D721Med (cell line): ENCODE results near the gene HOXB9.

ENCODE experiments used
- DNase-seq: peaks from one replicate; pipeline ENCODE4 v3.0.0; 2011; ENCODE audit warnings: low spot score; ENCODE audit not compliant: insufficient read length
- FAIRE-seq: peaks from 2 replicates; lab custom pipeline; 2011; peaks lifted over from hg19 to GRCh38; lab: Jason Lieb, UNC
- CTCF ChIP-seq: IDR thresholded peaks from 2 replicates; pipeline ENCODE4 v1.5.1; 2012; ENCODE audit warnings: mild to moderate bottlenecking, control low read depth; ENCODE audit not compliant: insufficient read depth; ENCODE audit errors: missing control alignments

The HOXB9 gene

GRCh38 chr17:48626245-48627117 lies at the start of gene HOXB9:
HOXB9 (minus strand) TSS chr17:48626358; CDS start chr17:48626269, 89 bp downstream.
- FAIRE-seq (no peak), DNase-seq (no peak)
- TF ChIP-seq CTCF = no peak

- no peak for TF ChIP-seq CTCF
- DNase-seq (no peak), FAIRE-seq (no peak)
Observed at GRCh38 chr17:48672340-48672739, 46.2 kb upstream of the HOXB9 start.

DNA sequence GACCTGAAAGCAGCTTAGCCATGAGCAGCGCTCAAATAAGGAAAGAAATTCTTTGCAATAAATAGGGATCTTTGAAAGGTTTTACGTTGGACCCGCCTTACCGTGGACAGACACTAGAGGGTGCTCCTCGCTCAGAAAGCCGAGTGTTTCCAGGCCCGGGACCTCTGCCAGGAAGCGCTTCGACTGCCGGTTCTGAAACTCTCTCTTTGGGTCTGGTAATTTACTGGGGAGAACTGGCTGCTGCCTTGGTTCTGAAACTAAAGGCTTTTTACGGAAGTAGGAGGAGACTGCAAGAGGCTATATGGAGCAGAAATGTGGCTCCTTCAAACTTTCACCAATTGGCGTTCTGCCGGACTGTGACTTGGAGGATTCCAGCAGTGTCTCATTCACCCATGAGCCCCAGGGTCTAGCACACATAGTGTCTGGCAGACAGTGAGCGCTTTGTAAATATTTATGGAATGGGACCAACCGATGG lies 45.6 kb upstream of the HOXB9 start:
- DNase-seq = no peak
- FAIRE-seq = no peak
- TF ChIP-seq CTCF = peak; percentile 95

GRCh38 chr17:48663134-48663924 lies 37.2 kb upstream of the HOXB9 start:
- peak; percentile 9 for TF ChIP-seq CTCF
- DNase-seq (no peak), FAIRE-seq (no peak)

DNA sequence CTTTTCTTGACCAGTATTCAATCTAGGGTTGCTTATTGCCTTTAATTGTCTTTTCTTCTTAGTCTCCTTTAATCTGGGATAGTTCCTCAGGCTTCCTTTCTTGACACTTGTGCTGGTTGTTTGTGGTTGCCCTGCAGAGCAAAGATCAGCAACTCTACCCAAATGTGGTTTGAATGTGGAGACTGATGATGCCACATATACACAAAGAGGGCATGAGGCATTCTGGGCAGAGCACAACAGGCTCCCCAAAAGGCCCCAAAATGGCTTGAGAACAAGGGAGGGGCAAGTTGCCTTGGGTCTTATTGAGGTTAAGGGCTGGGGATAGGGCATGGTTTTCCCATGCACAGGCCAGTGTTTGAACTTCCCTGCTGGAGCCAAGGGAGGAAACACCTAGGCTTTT lies 29.8 kb upstream of the HOXB9 start:
- TF ChIP-seq CTCF = no peak
- no peak for DNase-seq
- FAIRE-seq = no peak

DNA sequence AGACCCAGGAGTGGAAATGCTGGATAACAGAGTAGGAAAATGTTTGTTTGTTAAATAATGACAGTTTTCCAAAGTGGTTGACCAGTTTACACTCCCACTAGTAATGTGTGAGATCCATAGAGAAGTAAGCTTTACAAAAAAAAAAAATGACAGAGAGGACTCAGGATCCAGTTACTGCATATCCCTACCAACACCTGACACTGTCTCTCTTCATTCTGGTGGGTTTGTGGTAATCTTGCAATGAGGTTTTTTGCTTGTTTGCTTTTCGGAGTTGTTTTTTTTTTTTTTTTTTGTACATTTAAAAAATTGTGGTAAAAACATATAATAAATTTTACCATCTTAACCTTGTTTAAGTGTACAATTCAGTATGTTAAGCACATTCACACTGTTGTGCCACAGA lies 23.6 kb upstream of the HOXB9 start:
- no peak for FAIRE-seq
- no peak for DNase-seq
- TF ChIP-seq CTCF = no peak
